GM18502 (cell line): Measurements from ENCODE around the gene ELAVL1.
"Not testable (repeated sequence)": the region's sequence is repeated elsewhere in the genome, so short reads cannot be mapped to it uniquely, and the experiment has no call there.

ENCODE experiments used
- ATAC-seq: cut with Tn5 transposase; IDR thresholded peaks from one replicate; pipeline ENCODE4 v1.9.1; 2021; ENCODE audit warnings: mild to moderate bottlenecking; ENCODE audit not compliant: unreplicated experiment, poor library complexity

ELAVL1 gene

DNA sequence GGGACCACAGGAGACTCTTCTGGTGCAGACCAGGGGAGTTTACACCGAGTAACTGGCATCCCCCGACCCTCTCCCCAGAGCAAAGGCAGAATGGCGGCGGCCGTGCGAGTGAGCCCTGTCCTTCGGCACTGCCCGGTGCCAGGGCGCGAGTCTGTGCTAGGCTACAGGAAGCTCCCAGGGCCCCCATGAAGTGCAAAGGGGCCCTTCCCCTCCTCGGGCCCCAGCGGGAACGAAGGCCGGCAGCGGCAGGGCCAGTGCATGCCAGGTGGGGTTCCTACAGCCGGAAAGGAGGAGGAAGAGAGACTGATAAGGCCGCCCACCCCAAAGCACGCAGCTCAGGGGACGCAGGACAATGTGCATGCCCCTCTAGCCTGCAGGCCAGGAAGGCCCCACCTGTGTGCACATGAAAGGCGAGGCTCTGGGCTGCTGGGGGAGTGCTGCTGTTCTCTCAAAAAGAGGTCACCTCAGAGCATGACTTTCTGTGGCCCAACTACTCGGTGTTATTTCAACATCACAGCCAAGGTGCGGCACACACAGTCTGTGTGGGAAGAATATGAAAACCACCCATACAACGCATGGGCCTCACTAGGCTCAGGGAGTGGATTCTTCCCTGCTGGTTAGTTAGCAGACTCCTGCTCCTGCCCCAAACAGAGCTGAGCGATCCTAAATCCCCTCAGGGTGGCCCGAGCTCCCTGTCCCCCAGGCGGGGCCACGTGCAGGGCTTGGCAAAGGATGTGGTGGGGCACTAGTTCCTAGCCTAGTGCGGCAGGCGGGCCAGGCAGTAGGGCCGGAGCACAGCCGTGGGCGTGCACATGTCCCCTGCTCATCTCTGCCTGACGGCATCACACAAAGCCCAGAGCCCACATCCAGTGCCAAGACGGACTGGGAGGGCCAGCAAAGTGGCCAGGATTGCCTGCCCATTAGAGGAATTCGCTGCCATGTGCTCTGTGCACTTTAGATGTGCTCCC is 33.6 kb downstream of the ELAVL1 start:
- ATAC-seq, result no peak

DNA sequence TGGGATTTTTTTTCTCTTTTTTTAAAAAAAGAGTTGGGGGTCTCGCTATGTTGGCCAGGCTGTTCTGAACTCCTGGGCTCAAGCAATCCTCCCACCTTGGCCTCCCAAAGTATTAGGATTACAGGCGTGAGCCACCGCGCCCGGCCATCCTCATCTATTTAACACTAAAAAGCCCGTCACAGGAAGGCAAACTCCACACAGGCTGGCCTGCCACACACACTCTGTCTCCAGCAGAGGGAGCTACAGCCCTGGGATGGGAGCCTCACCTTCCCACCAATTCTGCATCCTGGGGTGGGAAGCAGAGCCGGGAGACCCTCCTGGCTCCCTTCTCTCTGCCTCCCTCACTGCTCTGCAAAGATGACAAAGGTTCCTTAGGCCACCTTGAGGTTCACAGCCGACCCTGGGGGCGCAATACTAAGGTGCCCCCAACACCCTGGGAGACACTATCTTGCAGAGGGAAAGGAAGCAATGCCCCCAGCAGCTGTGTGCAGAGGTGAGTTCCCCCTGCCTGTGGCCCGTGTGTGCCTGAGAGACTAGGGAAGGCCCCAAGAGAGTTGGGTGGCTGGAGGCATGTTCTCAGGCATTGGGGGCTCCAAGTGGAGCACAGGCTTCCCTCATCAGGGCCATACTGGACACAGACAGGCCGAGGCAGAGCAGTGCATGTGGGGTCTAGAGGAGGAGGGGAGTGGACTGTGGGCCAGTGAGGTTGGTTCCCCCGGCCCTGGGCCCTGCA is 34.6 kb downstream of the ELAVL1 start:
- no peak for ATAC-seq

DNA sequence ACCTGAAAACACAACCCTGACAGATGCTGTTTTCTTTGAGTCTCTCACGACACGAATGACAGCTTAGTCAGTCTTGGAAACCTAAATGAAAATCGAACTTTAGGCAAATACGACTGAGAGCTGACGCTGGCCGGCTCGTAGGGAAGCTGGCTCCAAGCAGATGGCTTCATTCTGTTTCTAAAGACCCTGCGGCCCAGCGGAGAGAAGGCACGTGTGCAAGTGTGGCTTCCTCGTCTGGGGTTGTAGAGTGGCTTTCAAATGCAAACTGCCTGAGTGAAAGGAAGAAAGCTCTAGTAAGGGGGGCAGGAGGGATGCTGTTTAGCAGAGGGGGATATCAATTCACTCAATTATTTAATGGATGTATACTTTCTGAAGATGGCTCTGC is 35.9 kb downstream of the ELAVL1 start:
- no peak for ATAC-seq

DNA sequence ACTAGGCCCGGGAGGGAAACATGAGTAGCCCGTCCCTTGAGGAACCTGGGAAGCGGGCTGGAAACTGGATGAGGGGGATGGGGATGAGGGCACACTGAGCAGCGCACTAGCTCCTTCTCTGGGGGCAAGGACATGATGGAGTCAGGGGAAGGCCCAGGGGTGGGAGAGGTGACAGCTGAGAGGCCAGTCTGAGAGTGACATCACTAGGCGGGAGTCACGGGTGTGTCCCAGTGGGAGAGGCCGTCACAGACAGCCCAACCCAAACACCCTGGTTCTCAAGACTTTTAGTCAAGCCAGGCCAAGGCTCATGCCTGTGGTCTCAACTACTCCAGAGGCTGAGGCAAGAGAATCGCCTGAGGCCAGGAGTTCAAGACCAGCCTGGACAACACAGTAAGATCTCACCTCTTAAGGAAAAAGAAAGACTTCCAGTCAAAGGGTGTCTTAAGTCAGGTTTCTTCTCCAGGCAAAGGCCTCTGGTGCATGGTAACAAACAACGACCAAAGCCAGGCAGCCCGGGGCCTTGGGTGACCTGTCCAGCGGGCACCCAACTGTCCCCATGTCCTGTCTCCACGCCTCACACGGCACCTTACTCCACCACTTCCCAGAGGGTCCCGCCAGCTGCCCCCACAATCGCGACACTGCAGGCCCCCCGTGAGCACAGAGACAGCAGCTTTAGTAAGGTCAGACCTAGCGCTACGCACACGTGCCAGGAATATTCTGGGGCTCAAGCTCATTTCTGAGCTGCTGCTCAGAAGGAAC is 36.5 kb downstream of the ELAVL1 start:
- ATAC-seq, result no peak

DNA sequence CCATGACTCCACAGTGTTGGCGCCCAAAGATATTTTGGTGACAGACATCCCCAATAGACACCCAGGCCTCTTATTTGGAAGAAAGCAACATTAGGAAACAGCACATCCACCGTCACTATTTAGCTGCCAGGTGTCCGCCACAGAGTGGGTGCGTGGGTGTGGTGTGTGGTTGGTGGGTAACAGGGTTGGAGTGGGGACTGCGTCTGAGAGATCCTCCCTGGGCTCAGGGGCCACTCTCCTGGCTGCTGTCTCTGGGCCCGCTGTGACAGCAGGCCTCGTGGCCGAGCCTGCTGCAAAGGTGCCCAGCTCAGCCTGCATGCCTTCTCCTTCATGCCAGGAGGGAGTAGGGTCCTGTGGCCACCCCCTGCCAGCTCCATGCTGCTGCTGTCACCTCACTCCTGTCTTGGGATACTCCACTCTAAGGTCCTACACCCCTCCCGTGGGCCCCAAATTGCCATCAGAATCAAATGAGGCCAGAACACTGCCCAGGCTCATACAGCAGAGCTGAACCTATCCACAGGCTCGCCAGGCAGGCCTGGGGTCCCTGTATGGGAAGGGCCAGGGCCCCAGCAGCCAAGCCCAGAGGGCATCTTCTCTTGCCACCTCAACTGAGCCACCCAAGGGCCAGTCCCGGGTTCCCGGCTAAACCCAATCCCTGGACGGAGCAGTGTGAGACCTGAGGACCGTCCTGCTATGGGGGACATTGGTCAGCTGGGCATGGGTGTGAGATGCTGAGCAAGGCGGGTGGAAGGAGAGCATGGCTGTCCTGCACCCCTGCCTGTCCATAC is 37.2 kb downstream of the ELAVL1 start:
- no peak for ATAC-seq

DNA sequence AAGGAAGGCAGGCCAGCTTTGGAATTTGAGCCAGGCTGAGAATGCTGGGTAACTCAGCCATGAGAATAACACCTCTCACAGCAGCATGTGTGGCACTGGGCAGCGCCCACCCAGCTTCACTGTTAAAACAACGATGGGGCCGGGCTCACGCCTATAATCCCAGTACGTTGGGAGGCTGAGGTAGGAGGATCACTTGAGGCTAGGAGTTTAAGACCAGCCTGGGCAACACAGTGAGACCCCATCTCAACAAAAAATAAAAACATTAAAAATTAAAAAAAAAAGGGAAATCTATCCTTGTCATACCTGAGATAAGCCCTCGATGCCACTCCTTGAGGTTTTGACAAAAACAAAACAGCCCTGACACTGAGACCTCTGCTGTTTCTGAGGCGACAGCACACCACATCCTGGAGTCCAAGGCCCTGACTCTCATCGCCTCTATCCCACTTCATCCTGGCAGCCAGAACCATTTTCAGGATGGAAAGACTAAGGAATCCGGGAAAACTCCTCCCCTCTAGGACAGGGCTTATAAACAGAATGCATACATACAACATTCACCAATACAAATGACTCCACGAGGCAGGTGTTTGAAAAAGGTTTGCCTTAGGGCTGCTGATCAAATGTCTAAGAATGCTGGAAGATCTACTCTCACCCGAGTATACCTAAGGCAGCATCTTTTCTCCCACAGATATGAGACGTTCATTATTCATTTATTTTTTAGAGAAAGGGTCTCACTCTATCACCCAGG is 39.3 kb downstream of the ELAVL1 start:
- no peak for ATAC-seq

DNA sequence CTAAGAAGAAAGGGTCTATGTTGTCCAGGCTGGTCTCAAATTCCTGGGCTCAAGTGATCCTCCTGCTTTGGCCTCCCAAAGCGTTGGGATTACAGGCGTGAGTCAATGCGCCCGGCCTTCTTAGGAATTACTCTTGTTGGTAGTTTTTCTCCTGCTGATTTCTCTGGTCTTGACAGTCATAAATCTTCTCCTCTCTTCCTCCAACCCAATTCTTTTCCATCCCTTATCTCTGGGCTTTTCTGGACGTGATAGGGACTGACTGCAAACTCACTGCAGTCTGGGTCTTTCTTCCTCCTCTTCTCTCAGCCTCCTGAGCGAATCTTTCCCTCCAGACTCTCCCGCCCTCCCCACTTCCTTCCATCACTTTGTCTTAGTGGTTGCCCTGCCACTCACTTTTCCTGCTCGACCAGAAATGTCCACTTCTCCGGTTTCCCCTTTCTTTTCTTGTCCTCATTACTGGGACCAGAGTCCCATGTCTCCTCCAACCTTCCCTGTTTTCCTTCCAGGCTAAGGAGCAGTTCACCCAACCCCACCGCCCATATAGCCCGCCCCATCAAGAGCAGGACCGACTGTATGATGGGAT is 40.1 kb downstream of the ELAVL1 start:
- ATAC-seq, result no peak

DNA sequence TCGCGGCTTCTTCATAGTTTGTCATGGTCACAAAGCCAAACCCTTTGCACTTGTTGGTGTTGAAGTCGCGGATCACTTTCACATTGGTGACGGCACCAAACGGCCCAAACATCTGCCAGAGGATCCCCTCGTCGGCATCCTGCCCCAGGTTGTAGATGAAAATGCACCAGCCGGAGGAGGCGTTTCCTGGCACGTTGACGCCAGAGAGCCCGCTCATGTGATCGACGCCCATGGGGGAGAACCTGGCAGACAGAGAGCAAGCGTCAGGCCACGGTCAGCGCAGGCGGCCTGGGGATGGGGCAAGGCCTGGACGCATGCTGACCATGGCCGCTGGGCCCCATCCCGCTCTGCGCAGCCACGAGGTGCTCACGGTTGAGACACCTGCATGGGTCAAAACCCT is 41.9 kb downstream of the ELAVL1 start:
- ATAC-seq, result no peak

DNA sequence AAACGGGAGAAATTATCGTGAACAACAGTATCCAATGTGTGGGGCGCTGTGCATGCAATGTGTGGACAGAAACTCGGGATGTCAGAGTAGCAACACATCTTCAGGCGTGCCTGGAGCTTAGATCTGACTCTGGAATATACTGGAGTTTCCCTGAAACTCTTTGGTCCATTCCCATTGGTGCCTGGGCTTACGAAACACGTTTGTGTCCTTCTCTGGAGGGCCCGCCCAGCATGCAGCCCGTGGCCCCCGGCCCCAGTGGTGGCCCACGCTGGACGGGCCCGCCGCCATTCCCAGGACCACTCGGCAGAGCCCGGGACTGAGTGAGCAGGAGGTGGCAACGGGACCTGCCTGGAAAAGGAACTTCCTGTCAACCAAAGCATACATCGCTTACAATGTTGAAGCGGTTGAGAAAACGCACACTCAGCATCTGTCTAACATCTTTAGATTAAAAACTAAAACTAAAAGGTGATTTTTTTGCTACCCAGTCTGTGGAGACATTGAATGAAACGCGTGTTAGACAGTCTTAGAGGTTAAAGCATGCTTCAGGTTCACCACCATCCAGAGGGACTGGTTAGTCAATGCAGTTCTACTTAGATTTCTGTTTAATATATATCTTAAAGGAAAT is 42.7 kb downstream of the ELAVL1 start:
- ATAC-seq, result no peak

DNA sequence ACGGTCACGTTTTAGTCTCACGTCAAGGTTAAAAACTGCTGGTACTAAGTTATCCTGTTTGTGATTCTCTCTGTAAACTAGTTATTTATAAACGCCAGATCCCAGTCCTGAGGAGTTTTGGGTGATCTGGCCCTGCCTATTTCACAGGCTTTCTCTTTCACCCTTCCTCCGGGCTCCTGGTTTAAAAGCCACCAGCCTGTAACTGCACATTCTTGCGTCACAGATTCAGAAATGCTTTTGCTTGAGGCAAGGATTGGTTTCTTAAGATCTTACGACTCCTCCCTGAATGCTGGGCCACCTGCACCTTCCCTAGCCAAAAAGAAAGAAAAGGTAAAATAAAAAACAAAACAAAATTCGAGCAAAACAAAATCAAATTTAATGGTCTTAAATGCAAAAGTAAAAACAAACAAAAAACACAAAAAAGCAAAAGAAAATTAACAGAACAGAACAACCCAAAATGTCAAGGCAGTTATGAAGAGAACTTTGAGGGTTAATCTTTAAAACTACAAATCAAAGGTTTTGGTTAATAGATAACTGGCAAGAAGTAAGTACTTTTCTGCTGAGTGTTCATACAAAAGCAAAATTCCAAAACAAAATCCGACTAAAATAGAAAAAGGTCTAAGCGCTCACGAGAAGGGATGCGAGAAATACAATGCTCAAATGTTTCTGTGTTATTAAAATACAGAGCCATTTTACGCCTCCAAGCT is 43.4 kb downstream of the ELAVL1 start:
- no peak for ATAC-seq

DNA sequence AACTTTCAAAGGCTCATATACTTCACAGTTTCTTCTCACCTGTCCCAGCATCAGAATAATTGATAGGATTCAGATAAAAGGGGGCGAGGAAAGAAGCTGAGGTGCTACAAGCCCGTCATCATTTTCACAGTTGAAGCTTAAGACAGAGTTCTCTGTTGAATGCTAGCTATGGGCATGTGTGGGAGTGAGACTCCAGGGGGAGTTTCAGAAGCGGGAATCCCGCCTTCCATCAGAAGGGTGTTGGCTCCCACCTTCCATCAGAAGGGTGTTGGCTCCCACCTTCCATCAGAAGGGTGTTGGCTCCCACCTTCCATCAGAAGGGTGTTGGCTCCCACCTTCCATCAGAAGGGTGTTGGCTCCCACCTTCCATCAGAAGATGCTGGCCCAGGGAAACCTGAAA is 44.4 kb downstream of the ELAVL1 start:
- ATAC-seq, result not testable (repeated sequence)

DNA sequence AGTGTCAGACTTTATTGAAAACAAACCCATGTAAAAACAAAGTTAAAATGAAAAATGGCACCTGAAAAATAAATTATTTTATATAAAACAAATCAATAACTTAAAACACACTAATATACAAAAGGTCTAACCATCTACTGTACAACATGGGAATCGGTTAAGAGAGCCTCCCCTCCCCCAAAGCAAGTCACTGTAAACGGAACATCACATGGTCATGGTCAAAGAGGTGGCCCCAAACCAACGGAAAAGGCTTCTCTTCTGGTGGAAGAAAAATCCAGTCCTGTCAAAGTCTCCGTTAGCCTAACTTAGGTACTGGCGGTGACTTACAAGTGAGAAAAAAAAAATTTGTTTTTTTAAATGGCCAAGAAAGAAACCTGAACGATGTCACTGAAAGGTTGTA is 46.2 kb downstream of the ELAVL1 start:
- ATAC-seq, result no peak

DNA sequence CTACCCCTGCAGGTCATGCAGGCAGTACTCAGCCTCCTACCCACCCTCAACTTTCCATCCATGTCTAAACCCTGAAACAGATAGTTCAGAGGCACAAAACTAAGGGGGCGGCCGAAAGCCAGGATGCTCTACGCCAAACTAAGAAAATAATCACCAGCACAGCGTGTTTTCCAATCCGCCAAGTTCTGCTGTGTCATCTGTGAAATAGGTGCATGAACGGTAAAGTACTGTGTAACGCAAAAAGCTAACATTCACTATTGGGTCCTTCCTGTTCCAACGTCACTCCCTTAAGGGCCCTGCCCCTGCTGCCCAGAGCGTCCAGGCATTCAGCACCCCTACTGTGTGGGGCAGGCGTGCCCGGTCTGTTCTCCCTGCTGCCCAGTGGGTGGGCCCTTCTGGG is 49.7 kb downstream of the ELAVL1 start:
- no peak for ATAC-seq

DNA sequence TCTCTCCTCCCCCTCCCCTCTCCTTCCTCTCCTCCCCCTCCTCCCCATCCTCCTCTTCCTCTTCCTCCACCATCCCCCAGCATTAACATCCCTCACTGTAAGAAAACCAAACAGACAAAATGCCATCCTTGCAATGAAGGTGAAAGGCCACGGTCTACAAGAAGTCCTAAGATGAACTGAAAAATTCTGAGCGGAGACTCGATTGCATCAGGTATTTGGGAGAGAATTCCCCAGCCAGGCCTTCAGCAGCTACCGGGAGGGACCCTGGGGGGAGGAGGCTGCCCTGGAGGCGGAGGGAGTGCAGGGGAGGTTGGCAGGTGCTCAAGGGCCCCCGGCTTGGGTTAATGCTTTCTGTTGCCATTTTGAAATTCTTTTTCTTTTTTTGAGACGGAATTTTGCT is 51.9 kb downstream of the ELAVL1 start:
- ATAC-seq, result no peak

DNA sequence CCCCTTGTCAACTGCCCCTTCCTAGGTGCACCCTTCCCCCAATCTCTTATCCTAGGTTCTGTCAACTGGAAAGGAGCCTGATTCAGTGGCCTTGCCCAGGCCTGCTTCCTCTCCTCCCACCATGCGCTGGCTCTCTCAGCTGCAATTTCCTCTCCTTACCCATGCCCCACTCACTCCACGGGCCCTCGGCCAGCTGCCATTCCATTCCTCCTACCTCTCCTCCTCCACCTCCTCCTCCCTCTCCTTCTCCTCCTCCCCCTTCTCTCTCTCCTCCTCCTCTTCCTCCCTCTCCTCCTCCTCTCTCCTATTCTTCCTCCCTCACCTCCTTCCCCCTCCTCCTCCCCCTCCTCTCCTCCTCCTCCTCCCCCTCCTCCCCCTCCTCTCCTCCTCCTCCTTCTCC is 52.4 kb downstream of the ELAVL1 start:
- no peak for ATAC-seq

DNA sequence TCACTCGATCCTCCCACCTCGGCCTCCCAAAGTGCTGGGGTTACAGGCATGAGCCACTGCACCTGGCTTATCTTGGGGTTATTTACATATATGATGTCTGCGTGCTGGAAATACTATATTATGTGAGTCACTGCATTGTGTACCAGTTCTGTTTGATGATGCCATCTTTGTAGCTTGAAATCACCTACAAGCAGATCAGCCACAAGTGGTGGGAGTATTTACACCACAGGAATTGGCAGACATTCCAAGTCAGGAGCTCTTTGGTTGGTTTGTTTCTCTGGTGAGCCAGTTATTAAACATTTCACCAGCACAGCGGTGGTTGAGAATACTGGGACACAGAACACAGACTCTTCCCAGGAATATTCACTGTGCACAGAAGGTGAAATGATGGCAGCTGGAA is 57.5 kb downstream of the ELAVL1 start:
- ATAC-seq, result no peak

DNA sequence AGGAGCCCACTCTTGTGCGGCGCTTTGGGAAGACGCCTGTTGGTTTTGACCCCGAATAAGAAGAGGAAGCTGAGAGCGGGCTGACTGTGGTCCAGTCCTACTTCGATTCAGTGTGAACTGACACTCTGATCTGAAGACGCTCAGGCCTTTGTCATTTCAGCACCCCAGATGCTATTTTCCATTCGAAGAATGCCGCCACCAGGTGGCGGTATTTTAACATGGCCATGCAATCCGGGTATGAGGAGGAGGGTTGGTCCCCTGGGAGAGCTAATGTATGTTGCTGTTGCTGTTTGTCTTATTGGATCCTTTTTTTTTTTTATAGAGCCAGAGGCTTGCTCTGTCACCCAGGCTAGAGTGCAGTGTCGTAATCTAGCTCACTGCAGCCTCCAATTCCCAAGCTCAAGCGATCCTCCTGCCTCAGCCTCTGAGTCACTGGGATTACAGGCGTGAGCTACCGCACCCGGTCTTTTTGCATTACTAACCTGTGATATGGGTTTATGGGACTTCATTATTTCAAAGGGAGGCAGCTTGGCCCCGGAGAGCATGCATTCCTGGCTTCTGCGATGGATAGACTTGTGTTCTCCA is 61.2 kb downstream of the ELAVL1 start:
- peak; percentile 32 for ATAC-seq
